HepG2 (cell line): ENCODE data around the gene DNAI2. TPM values are rescaled to one million over a fixed set of nuclear protein-coding genes. Genes with fewer than 3 reads are reported as not detected.

Experiments
- ATAC-seq: fragments of 200-7000 bp; cut with Tn5 transposase; 3 replicates; pipeline ENCODE4 v1.9.1; 2020; ENCODE audit warnings: mild to moderate bottlenecking, moderate library complexity
- BruUV-seq: library from RNA; stranded (reverse); fragments of 400-500 nt; replicated peaks from 2 replicates; lab custom pipeline; 2021; lab: Mats Ljungman, UMichigan
- CTCF ChIA-PET: fragments of 300-600 bp; formaldehyde crosslinking; extraction: SDS; loops from one replicate; lab custom pipeline; 2021; ENCODE audit warnings: low total read pairs, inconsistent platforms, low intra/inter-chr PET ratio; lab: Yijun Ruan, JAX
- POLR2A ChIA-PET: fragments of 350-600 bp; sonication (Branson Sonifier 250); formaldehyde crosslinking; loops from one replicate; lab custom pipeline; 2020; ENCODE audit warnings: antibody characterized with exemption, inconsistent platforms; lab: Yijun Ruan, JAX
- DNase-seq: peaks from one replicate; pipeline ENCODE4 v3.0.0-alpha.2; 2015; ENCODE audit warnings: low spot score
- FAIRE-seq: peaks from 3 replicates; lab custom pipeline; 2011; peaks lifted over from hg19 to GRCh38; lab: Jason Lieb, UNC
- H2AFZ ChIP-seq: one replicate; pipeline ENCODE4 v1.6.1; 2011; ENCODE audit warnings: low read length, inconsistent platforms
- H3K27ac ChIP-seq: fragments of 300-600 bp; 3 replicates; pipeline ENCODE4 v1.8.0; 2011; ENCODE audit warnings: mixed run types, mild to moderate bottlenecking, mixed read lengths, low read length, inconsistent platforms; ENCODE audit not compliant: insufficient read depth; ENCODE audit errors: extremely low read length
- H3K27me3 ChIP-seq, 2 experiments: fragments of 200-600 bp in 1 of 2; 2 replicates in 1 of 2; 3 replicates in 1 of 2; pipeline versions ENCODE4 v1.6.0 to v1.8.0; 2011; ENCODE audit warnings: low read length in 2 of 2, mild to moderate bottlenecking in 2 of 2, moderate library complexity in 2 of 2, inconsistent platforms in 1 of 2; ENCODE audit not compliant: insufficient read depth in 2 of 2, control insufficient read depth in 1 of 2
- H3K36me3 ChIP-seq, 2 experiments: fragments of 200-600 bp in 1 of 2; replicated peaks in 1 of 2; 2 replicates in 1 of 2; 3 replicates in 1 of 2; pipeline versions ENCODE4 v1.5.1 to v1.8.0; 2011; ENCODE audit warnings: low read length in 2 of 2, inconsistent platforms in 1 of 2; ENCODE audit not compliant: insufficient read depth in 2 of 2, control insufficient read depth in 1 of 2
- H3K4me1 ChIP-seq: 2 replicates; pipeline ENCODE4 v1.5.1; 2012; ENCODE audit warnings: low read length, inconsistent platforms; ENCODE audit not compliant: insufficient read depth
- H3K4me2 ChIP-seq: 2 replicates; pipeline ENCODE4 v1.6.0; 2011; ENCODE audit warnings: low read depth, low read length, inconsistent platforms
- H3K4me3 ChIP-seq, 3 experiments: fragments of 200-600 bp in 1 of 3; sonication (generic), shearing (Covaris generic) in 1 of 3; replicated peaks in 1 of 3; 2 replicates each; pipeline ENCODE4 v1.5.1; 2011 to 2016; ENCODE audit warnings: low read length in 3 of 3, inconsistent platforms in 2 of 3, low read depth in 2 of 3, mild to moderate bottlenecking in 2 of 3, control low read depth in 1 of 3, mixed read lengths in 1 of 3; ENCODE audit not compliant: insufficient read depth in 1 of 3
- H3K79me2 ChIP-seq: one replicate; pipeline ENCODE4 v1.6.1; 2011; ENCODE audit warnings: low read length, inconsistent platforms; ENCODE audit not compliant: insufficient read depth
- H3K9ac ChIP-seq: 2 replicates; pipeline ENCODE4 v1.6.0; 2011; ENCODE audit warnings: mild to moderate bottlenecking, low read depth, low read length, inconsistent platforms; ENCODE audit not compliant: insufficient read depth
- H3K9me3 ChIP-seq: 2 replicates; pipeline ENCODE4 v1.5.1; 2012; ENCODE audit warnings: mild to moderate bottlenecking, low read length
- H4K20me1 ChIP-seq: 2 replicates; pipeline ENCODE4 v1.6.0; 2011; ENCODE audit warnings: inconsistent platforms, mild to moderate bottlenecking, low read length, moderate library complexity; ENCODE audit not compliant: insufficient read depth
- HNRNPK ChIP-seq: fragments of 200-400 bp; formaldehyde crosslinking; IDR thresholded peaks from 2 replicates; pipeline ENCODE4 v1.6.1; 2018; ENCODE audit warnings: low read length, low read depth, moderate library complexity, mild to moderate bottlenecking; ENCODE audit not compliant: poor library complexity, severe bottlenecking
- HOXA3 ChIP-seq: sonication (generic); formaldehyde crosslinking; IDR thresholded peaks from 2 replicates; pipeline ENCODE4 v1.5.0; 2020; ENCODE audit warnings: missing genetic modification reagents
- KAT7 ChIP-seq: IDR thresholded peaks from 2 replicates; pipeline ENCODE4 v1.6.1; 2018; ENCODE audit warnings: borderline replicate concordance, missing compliant biosample characterization
- KDM5A ChIP-seq: fragments of 200-600 bp; sonication (generic); IDR thresholded peaks from 2 replicates; pipeline ENCODE4 v1.7.0; 2018; ENCODE audit warnings: antibody characterized with exemption, mild to moderate bottlenecking, low read length, borderline replicate concordance
- MAFF ChIP-seq: IDR thresholded peaks from 2 replicates; pipeline ENCODE4 v1.6.1; 2011; ENCODE audit warnings: low read depth, low read length, improper control_type of control experiment
- RNF2 ChIP-seq: fragments of 450-650 bp; conservative IDR thresholded peaks from 2 replicates; pipeline ENCODE4 v1.6.1; 2016; ENCODE audit warnings: low read depth
- SOX13 ChIP-seq, 3 experiments: fragments of 450-650 bp in 1 of 3; sonication (generic) in 1 of 3; formaldehyde crosslinking in 1 of 3; IDR thresholded peaks in 2 of 3; conservative IDR thresholded peaks in 1 of 3; 2 replicates each; pipeline versions ENCODE4 v1.5.0 to v1.6.1; 2016 to 2020; ENCODE audit warnings: antibody characterized with exemption in 1 of 3, mild to moderate bottlenecking in 1 of 3, missing compliant biosample characterization in 1 of 3, missing genetic modification reagents in 1 of 3, moderate library complexity in 1 of 3
- SOX6 ChIP-seq, 2 experiments: fragments of 450-650 bp in 1 of 2; sonication (generic) in 1 of 2; formaldehyde crosslinking in 1 of 2; IDR thresholded peaks; 2 replicates each; pipeline versions ENCODE4 v1.4.0 to v1.6.1; 2017 to 2020; ENCODE audit warnings: antibody characterized with exemption in 1 of 2, mild to moderate bottlenecking in 1 of 2, missing genetic modification reagents in 1 of 2
- ZNF317 ChIP-seq: sonication (generic); formaldehyde crosslinking; IDR thresholded peaks from 2 replicates; pipeline ENCODE4 v1.5.0; 2020; ENCODE audit warnings: mild to moderate bottlenecking, missing genetic modification reagents
- ZNF446 ChIP-seq: sonication (generic); formaldehyde crosslinking; IDR thresholded peaks from 2 replicates; pipeline ENCODE4 v1.5.0; 2020; ENCODE audit warnings: mild to moderate bottlenecking, missing genetic modification reagents
- ZNF781 ChIP-seq: sonication (generic); formaldehyde crosslinking; IDR thresholded peaks from 2 replicates; pipeline ENCODE4 v1.5.1; 2020; ENCODE audit warnings: borderline replicate concordance, mild to moderate bottlenecking, missing genetic modification reagents; ENCODE audit errors: not compliant biosample characterization
- ZSCAN31 ChIP-seq: sonication (generic); formaldehyde crosslinking; IDR thresholded peaks from 2 replicates; pipeline ENCODE4 v1.5.0; 2020; ENCODE audit warnings: low read depth, mild to moderate bottlenecking, missing genetic modification reagents
- WGBS: methylation state at CpG from one replicate; pipeline ENCODE4 v1.1.6; 2017; ENCODE audit warnings: low lambda C conversion rate; 5-methylcytosine and 5-hydroxymethylcytosine counted together
- in situ Hi-C: cut with HindIII; loops from 2 replicates; pipeline ENCODE4 v1.10.0; 2017; ENCODE audit warnings: low pct_unique_long_range_greater_than_20kb; ENCODE audit not compliant: extremely low pct_ligation_motif_present
- intact Hi-C: fragments of 100-400 bp; cut with micrococcal nuclease; formaldehyde crosslinking; loops from one replicate; pipeline ENCODE4 v1.10.0; 2022; ENCODE audit not compliant: unreplicated experiment
- polyA plus RNA-seq, 8 experiments: library from polyadenylated mRNA; depleted of rRNA in 3 of 8; stranded (reverse) in 7 of 8; unstranded in 1 of 8; fragments of >200 nt; fragmentation: Illumina TruSeq in 4 of 8; extraction: Trizol in 4 of 8; gene quantifications; 2 replicates each; pipeline versions ENCODE4 v1.2.1 to v1.2.3, GENCODE V29; 2011 to 2016; ENCODE audit warnings: low read depth in 4 of 8, missing spikeins in 1 of 8, mixed read lengths in 1 of 8; ENCODE audit not compliant: insufficient read depth in 1 of 8
- total RNA-seq, 5 experiments: library from RNA; depleted of rRNA; stranded (reverse); fragments of >200 nt; fragmentation: Illumina TruSeq; extraction: Trizol; gene quantifications; 2 replicates each; pipeline ENCODE4 v1.2.3, GENCODE V29; 2016; ENCODE audit warnings: low read depth in 1 of 5
- TF ChIP-seq, protein P1 (sequence below): sonication (generic); formaldehyde crosslinking; IDR thresholded peaks from 2 replicates; pipeline ENCODE4 v1.4.0; 2020; ENCODE audit warnings: missing genetic modification reagents, borderline replicate concordance
- TF ChIP-seq, protein P2 (sequence below): sonication (generic); formaldehyde crosslinking; IDR thresholded peaks from 2 replicates; pipeline ENCODE4 v1.4.0; 2020; ENCODE audit warnings: missing genetic modification reagents

The DNAI2 gene
- total and polyA plus RNA-seq, 2 of the 13 experiments (the other 11 are each of a cell fraction or from before 2014, with no cell fraction given) = not detected

DNA sequence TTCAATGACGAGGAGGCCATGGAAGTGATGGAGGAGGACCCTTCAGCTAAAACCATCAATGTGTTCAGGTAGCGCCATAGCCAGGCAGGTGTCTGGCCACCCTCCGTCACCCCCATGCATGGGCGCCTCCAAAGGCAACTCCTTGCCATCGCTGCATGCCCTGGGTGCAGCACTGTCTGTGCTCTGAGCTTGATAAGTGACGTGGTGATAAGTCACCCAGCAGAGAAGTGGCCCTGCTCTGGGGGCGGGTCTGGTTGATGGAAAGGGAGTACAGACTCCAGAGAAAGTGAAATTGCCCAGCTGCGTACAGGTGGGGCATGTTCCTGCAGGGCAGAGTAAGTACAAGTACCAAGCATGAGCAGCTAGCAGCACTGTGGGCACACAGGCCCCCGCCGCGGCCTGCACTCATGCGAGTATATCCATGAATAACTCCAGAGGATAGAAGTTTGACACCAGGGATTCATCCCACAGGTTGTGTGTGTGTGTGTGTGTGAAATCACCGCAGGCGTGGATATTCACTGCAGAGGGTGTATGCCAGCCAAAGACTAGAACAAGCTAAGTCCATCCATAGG is 13.1 kb downstream of the DNAI2 start:
- in situ Hi-C loops (no loop called here), intact Hi-C loops (no loop called here)
- Histone ChIP-seq H3K9me3 (no peaks in the 10 kb centered on the region), H3K9ac (no peak overlapping the region), H2AFZ (no peak overlapping the region), H3K27ac (no peak overlapping the region), H3K79me2 (no peaks in the 10 kb centered on the region), H3K4me3 (no peak overlapping the region), H3K36me3 (no peaks in the 10 kb centered on the region), H4K20me1 (no peaks in the 10 kb centered on the region), H3K4me1 (no peaks in the 10 kb centered on the region), H3K27me3 (peaks cover 5 to 25% of the 10 kb centered on the region in 2 experiments; a peak in 3 of 5 replicates), H3K4me2 (no peak overlapping the region)
- DNase-seq (no peak), FAIRE-seq (no peak), ATAC-seq (no peak)
- ChIA-PET POLR2A (no interaction called here), CTCF (no interaction called here)
- no peak for TF ChIP-seq ZNF446 (CRISPR knock-in tag)
- no peak for TF ChIP-seq ZSCAN31 (CRISPR knock-in tag)
- no peak for TF ChIP-seq ZNF781 (CRISPR knock-in tag)
- TF ChIP-seq RNF2 = no peak
- TF ChIP-seq SOX13 (IDR thresholded peaks at IDR 0.05) = no peak
- TF ChIP-seq SOX13 (CRISPR knock-in tag; conservative IDR thresholded peaks at IDR 0.05 in 1 of 2, IDR thresholded peaks at IDR 0.05 in 1 of 2) = no peak
- no peak for TF ChIP-seq ZNF317 (CRISPR knock-in tag)
- no peak for TF ChIP-seq HOXA3 (CRISPR knock-in tag)
- no TSS peak for BruUV-seq
- WGBS = 47% methylated on average over 14 of the region's 14 CpGs

DNA sequence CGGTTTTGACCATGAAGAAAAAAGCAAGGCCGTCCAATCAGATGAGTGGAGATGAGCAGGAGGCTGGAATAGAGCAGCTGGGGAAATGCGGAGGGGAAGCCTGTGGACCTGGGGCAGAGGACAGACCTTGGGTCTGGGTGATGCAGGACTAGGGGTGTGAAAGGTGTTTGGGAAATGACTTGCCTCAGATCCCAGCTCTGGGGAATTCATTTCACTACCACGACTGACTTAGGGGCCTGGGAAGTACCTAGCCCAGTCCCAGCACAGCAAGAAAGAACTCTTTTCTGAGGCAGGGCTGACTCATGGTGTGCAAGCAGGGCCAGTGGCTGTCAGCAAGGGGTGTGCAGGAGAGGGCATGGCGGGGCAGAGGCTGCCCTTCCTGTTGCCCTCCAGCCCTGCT is 14.8 kb downstream of the DNAI2 start:
- DNase-seq (no peak), ATAC-seq (no peak), FAIRE-seq (no peak)
- CTCF ChIA-PET = no interaction called here
- Histone ChIP-seq H3K4me1 (no peaks in the 10 kb centered on the region), H3K4me2 (no peak overlapping the region), H3K36me3 (no peaks in the 10 kb centered on the region), H2AFZ (no peak overlapping the region), H4K20me1 (no peaks in the 10 kb centered on the region), H3K79me2 (no peaks in the 10 kb centered on the region), H3K9me3 (no peaks in the 10 kb centered on the region), H3K4me3 (no peak overlapping the region), H3K27ac (no peak overlapping the region), H3K9ac (no peak overlapping the region), H3K27me3 (peaks cover 4 to 25% of the 10 kb centered on the region in 2 experiments; a peak in 3 of 5 replicates)
- WGBS = 22% methylated on average over 4 of the region's 5 CpGs
- POLR2A ChIA-PET = no interaction called here
- in situ Hi-C loops = no loop called here
- intact Hi-C loops = no loop called here
- no TSS peak for BruUV-seq
- TF ChIP-seq KAT7 (CRISPR knock-in tag) (no peak), HNRNPK (no peak), MAFF (no peak), KDM5A (no peak), SOX6 (IDR thresholded peaks at IDR 0.05) (no peak), SOX6 (CRISPR knock-in tag; IDR thresholded peaks at IDR 0.05) (no peak)
- TF ChIP-seq, protein P1, sequence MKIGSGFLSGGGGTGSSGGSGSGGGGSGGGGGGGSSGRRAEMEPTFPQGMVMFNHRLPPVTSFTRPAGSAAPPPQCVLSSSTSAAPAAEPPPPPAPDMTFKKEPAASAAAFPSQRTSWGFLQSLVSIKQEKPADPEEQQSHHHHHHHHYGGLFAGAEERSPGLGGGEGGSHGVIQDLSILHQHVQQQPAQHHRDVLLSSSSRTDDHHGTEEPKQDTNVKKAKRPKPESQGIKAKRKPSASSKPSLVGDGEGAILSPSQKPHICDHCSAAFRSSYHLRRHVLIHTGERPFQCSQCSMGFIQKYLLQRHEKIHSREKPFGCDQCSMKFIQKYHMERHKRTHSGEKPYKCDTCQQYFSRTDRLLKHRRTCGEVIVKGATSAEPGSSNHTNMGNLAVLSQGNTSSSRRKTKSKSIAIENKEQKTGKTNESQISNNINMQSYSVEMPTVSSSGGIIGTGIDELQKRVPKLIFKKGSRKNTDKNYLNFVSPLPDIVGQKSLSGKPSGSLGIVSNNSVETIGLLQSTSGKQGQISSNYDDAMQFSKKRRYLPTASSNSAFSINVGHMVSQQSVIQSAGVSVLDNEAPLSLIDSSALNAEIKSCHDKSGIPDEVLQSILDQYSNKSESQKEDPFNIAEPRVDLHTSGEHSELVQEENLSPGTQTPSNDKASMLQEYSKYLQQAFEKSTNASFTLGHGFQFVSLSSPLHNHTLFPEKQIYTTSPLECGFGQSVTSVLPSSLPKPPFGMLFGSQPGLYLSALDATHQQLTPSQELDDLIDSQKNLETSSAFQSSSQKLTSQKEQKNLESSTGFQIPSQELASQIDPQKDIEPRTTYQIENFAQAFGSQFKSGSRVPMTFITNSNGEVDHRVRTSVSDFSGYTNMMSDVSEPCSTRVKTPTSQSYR (CRISPR knock-in tag) = no peak
- TF ChIP-seq, protein P2, sequence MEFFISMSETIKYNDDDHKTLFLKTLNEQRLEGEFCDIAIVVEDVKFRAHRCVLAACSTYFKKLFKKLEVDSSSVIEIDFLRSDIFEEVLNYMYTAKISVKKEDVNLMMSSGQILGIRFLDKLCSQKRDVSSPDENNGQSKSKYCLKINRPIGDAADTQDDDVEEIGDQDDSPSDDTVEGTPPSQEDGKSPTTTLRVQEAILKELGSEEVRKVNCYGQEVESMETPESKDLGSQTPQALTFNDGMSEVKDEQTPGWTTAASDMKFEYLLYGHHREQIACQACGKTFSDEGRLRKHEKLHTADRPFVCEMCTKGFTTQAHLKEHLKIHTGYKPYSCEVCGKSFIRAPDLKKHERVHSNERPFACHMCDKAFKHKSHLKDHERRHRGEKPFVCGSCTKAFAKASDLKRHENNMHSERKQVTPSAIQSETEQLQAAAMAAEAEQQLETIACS (CRISPR knock-in tag) = no peak
